C4-2B (cell line): ENCODE results near the gene APLNR.

ENCODE experiments used
- H3K27ac ChIP-seq: fragments of 450-650 bp; 2 replicates; pipeline ENCODE4 v1.5.1; 2017
- CTCF ChIP-seq: fragments of 450-650 bp; conservative IDR thresholded peaks from 2 replicates; pipeline ENCODE4 v1.5.1; 2017; ENCODE audit warnings: mild to moderate bottlenecking
- ZFX ChIP-seq: fragments of 450-650 bp; IDR thresholded peaks from 2 replicates; pipeline ENCODE4 v1.6.1; 2017

The APLNR gene

GRCh38 chr11:57235761-57236703 is 1.0 kb downstream of the APLNR start:
- TF ChIP-seq CTCF (no peak), ZFX (no peak)
- no peak overlapping the region for H3K27ac ChIP-seq

GRCh38 chr11:57233702-57234101 is 3.3 kb downstream of the APLNR start:
- TF ChIP-seq ZFX (no peak), CTCF (no peak)
- H3K27ac ChIP-seq: no peak overlapping the region

- H3K27ac ChIP-seq: no peak overlapping the region
- no peak for TF ChIP-seq CTCF
- no peak for TF ChIP-seq ZFX
Measured at GRCh38 chr11:57231539-57232253, 5.4 kb downstream of the APLNR start.

- H3K27ac ChIP-seq: no peak overlapping the region
- TF ChIP-seq CTCF (no peak), ZFX (no peak)
Measured at GRCh38 chr11:57230791-57231538, 6.1 kb downstream of the APLNR start.

GRCh38 chr11:57230316-57230715 is 6.7 kb downstream of the APLNR start:
- TF ChIP-seq ZFX: no peak
- no peak for TF ChIP-seq CTCF
- H3K27ac ChIP-seq: no peak overlapping the region

GRCh38 chr11:57228600-57228999 is 8.4 kb downstream of the APLNR start:
- TF ChIP-seq ZFX (no peak), CTCF (no peak)
- no peak overlapping the region for H3K27ac ChIP-seq
